H1 (cell line): ENCODE measurements around the gene KPNA1.

ENCODE experiments used
- JUN ChIP-seq: IDR thresholded peaks from 2 replicates; pipeline ENCODE4 v1.6.1; 2011; ENCODE audit warnings: low read depth, mild to moderate bottlenecking, improper control_type of control experiment, low read length
- PHF8 ChIP-seq: fragments of 200-600 bp; sonication (generic); conservative IDR thresholded peaks from 2 replicates; pipeline ENCODE4 v1.7.1; 2012; ENCODE audit warnings: low read depth, mild to moderate bottlenecking, inconsistent platforms, low read length, moderate library complexity
- YY1 ChIP-seq: IDR thresholded peaks from 2 replicates; pipeline ENCODE4 v1.6.1; 2011; ENCODE audit warnings: low read depth, mild to moderate bottlenecking, low read length

GRCh38 chr3:122513386-122514122 is 1.2 kb downstream of the KPNA1 start:
- TF ChIP-seq JUN = no peak
- TF ChIP-seq YY1 = no peak
- no peak for TF ChIP-seq PHF8
